HG03045 (cell line): Measurements from ENCODE around the gene NPAS4.

ENCODE experiments used
- ATAC-seq: cut with Tn5 transposase; IDR thresholded peaks from one replicate; pipeline ENCODE4 v1.9.1; 2021; ENCODE audit warnings: mild to moderate bottlenecking, moderate library complexity; ENCODE audit not compliant: unreplicated experiment

Gene NPAS4

GRCh38 chr11:66475349-66476172, 54.7 kb downstream of the NPAS4 start:
- no peak for ATAC-seq
